Prostate gland (tissue), 2 donors: ENCODE measurements around the gene HJURP.

ENCODE experiments used
- POLR2AphosphoS5 ChIP-seq: sonication (generic); formaldehyde crosslinking; IDR thresholded peaks from one replicate; pipeline ENCODE4 v1.6.1; 2017; ENCODE audit warnings: antibody characterized with exemption
- TF ChIP-seq, protein P1 (sequence below), 4 experiments: fragments of 200-600 bp in 2 of 4; fragments of 450-650 bp in 2 of 4; sonication (generic) in 2 of 4; IDR thresholded peaks; 1 replicate in 3 of 4; 2 replicates in 1 of 4; pipeline ENCODE4 v1.5.1; 2016 to 2019; ENCODE audit warnings: antibody characterized with exemption in 4 of 4, mild to moderate bottlenecking in 2 of 4, moderate library complexity in 2 of 4

DNA sequence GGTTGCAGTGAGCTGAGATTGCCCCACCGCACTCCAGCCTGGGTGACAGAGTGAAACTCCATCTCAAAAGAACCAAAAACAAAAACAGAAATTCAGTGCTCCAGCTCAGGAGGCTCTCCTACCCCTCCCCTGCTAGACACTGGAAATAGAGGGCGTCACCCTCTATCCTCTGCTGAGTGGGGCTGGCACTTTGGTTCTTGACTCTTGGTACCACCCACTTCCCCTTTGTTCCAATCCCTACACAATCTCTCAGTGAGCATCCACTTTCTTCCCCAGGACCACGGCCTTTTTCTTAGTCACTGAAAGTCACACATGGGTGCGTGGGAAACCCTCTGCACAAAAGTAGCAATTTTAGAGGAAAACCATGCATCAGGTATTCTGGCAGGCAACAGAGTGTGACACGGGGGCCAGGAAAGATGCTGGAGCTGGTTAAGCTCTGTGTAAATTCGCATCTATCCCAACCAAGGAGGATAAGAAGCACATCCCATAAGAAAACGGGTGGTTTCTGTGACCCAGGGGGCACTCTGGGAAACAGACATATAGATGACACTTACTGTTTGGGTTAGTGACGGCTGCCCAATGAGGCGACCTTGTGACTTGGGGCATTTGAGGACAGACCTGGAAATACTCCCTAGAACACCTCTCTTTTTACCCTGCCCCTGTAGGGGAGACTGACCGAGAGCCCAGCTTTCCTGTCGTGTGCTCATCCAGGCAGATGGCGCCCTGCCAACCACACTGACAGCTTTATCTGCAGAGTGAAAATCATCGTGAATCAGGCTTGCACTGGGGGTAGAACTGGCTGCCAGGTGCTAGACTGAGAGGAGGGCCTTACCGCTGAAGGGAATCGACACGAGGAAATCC lies 7.7 kb downstream of the HJURP start:
- no peak for TF ChIP-seq POLR2AphosphoS5
- TF ChIP-seq, protein P1, sequence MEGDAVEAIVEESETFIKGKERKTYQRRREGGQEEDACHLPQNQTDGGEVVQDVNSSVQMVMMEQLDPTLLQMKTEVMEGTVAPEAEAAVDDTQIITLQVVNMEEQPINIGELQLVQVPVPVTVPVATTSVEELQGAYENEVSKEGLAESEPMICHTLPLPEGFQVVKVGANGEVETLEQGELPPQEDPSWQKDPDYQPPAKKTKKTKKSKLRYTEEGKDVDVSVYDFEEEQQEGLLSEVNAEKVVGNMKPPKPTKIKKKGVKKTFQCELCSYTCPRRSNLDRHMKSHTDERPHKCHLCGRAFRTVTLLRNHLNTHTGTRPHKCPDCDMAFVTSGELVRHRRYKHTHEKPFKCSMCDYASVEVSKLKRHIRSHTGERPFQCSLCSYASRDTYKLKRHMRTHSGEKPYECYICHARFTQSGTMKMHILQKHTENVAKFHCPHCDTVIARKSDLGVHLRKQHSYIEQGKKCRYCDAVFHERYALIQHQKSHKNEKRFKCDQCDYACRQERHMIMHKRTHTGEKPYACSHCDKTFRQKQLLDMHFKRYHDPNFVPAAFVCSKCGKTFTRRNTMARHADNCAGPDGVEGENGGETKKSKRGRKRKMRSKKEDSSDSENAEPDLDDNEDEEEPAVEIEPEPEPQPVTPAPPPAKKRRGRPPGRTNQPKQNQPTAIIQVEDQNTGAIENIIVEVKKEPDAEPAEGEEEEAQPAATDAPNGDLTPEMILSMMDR (IDR thresholded peaks at IDR 0.05) = no peak
